ENCODE measurements around the gene KAT5.
"Not testable (repeated sequence)": the region's sequence is repeated elsewhere in the genome, so short reads cannot be mapped to it uniquely, and the experiment has no call there.

KAT5 gene

GRCh38 chr11:65709661-65710060 is 2.4 kb upstream of the KAT5 start:
- DNase-seq (ENCODE audit: low read depth) = no peak

- DNase-seq (ENCODE audit: low read depth) = no peak
Measured at GRCh38 chr11:65710421-65710820, 1.6 kb upstream of the KAT5 start.

- no peak for DNase-seq (ENCODE audit: low read depth)
Measured at GRCh38 chr11:65712633-65713076, 603 bp downstream of the KAT5 start.

- DNase-seq (ENCODE audit: low read depth) = no peak
Measured at GRCh38 chr11:65713212-65713969, 1.3 kb downstream of the KAT5 start.

GRCh38 chr11:65714433-65714832 is 2.4 kb downstream of the KAT5 start:
- no peak for DNase-seq (ENCODE audit: low read depth)

GRCh38 chr11:65716302-65716701 is 4.2 kb downstream of the KAT5 start:
- DNase-seq (ENCODE audit: low read depth) = no peak

- no peak for DNase-seq (ENCODE audit: low read depth)
Measured at GRCh38 chr11:65716774-65717405, 4.8 kb downstream of the KAT5 start.

GRCh38 chr11:65717906-65718305 is 5.9 kb downstream of the KAT5 start:
- DNase-seq (ENCODE audit: low read depth) = no peak

- no peak for DNase-seq (ENCODE audit: low read depth)
Measured at GRCh38 chr11:65718531-65718930, 6.5 kb downstream of the KAT5 start.

GRCh38 chr11:65718964-65719492 is 7.0 kb downstream of the KAT5 start:
- no peak for DNase-seq (ENCODE audit: low read depth)

GRCh38 chr11:65719871-65720210 is 7.8 kb downstream of the KAT5 start:
- peak; percentile 29 for DNase-seq (ENCODE audit: low read depth)

- peak; percentile 77 for DNase-seq (ENCODE audit: low read depth)
Measured at GRCh38 chr11:65720211-65720934, 8.3 kb downstream of the KAT5 start, which contains the start of gene RNASEH2C. TSS of gene RNASEH2C (minus strand) at chr11:65720798. CDS start at chr11:65720758, 40 bp downstream.

GRCh38 chr11:65722261-65722660 is 10.2 kb downstream of the KAT5 start:
- no peak for DNase-seq (ENCODE audit: low read depth)

- DNase-seq (ENCODE audit: low read depth) = no peak
Measured at GRCh38 chr11:65726660-65727059, 14.6 kb downstream of the KAT5 start.

GRCh38 chr11:65727865-65728264 is 15.8 kb downstream of the KAT5 start:
- DNase-seq (ENCODE audit: low read depth) = no peak

- no peak for DNase-seq (ENCODE audit: low read depth)
Measured at GRCh38 chr11:65730461-65730860, 18.4 kb downstream of the KAT5 start.

GRCh38 chr11:65735111-65735510 is 23.1 kb downstream of the KAT5 start:
- not testable (repeated sequence) for DNase-seq (ENCODE audit: low read depth)

GRCh38 chr11:65736810-65737209 is 24.8 kb downstream of the KAT5 start:
- DNase-seq (ENCODE audit: low read depth) = no peak

- no peak for DNase-seq (ENCODE audit: low read depth)
Measured at GRCh38 chr11:65739022-65739421, 27.0 kb downstream of the KAT5 start.

- no peak for DNase-seq (ENCODE audit: low read depth)
Measured at GRCh38 chr11:65741185-65741584, 29.1 kb downstream of the KAT5 start.

- no peak for DNase-seq (ENCODE audit: low read depth)
Measured at GRCh38 chr11:65742353-65742752, 30.3 kb downstream of the KAT5 start.

GRCh38 chr11:65743681-65744025 is 31.6 kb downstream of the KAT5 start:
- no peak for DNase-seq (ENCODE audit: low read depth)

Data from activated T-cell treated with anti-CD3 and anti-CD28 coated beads for 48 hours (primary cell).